HepG2 (cell line): Measurements from ENCODE around the gene KCTD14. TPM values are rescaled to one million over a fixed set of nuclear protein-coding genes. Genes with fewer than 3 reads are reported as not detected.

Experiments used
- HMG20A ChIP-seq: IDR thresholded peaks from 2 replicates; pipeline ENCODE4 v1.6.1; 2016; ENCODE audit warnings: borderline replicate concordance
- NRL ChIP-seq: sonication (generic); formaldehyde crosslinking; IDR thresholded peaks from 2 replicates; pipeline ENCODE4 v1.5.0; 2020; ENCODE audit warnings: missing genetic modification reagents, mild to moderate bottlenecking, moderate library complexity, borderline replicate concordance
- RFXAP ChIP-seq: sonication (generic); formaldehyde crosslinking; IDR thresholded peaks from 2 replicates; pipeline ENCODE4 v1.4.0; 2020; ENCODE audit warnings: missing genetic modification reagents, borderline replicate concordance
- SAP130 ChIP-seq: IDR thresholded peaks from 2 replicates; pipeline ENCODE4 v1.6.1; 2016; ENCODE audit warnings: low read depth
- SCMH1 ChIP-seq: sonication (generic); formaldehyde crosslinking; IDR thresholded peaks from 2 replicates; pipeline ENCODE4 v1.9.0; 2021; ENCODE audit warnings: missing genetic modification reagents, mild to moderate bottlenecking, borderline replicate concordance
- SSRP1 ChIP-seq: IDR thresholded peaks from 2 replicates; pipeline ENCODE4 v1.6.1; 2016; ENCODE audit warnings: control low read depth
- THAP11 ChIP-seq: IDR thresholded peaks from 2 replicates; pipeline ENCODE4 v1.6.1; 2016; ENCODE audit warnings: missing biosample characterization, missing genetic modification reagents
- ZFX ChIP-seq: sonication (generic); formaldehyde crosslinking; IDR thresholded peaks from 2 replicates; pipeline ENCODE4 v1.4.0; 2020; ENCODE audit warnings: mild to moderate bottlenecking, low read depth, missing genetic modification reagents, moderate library complexity
- ZNF331 ChIP-seq: sonication (generic); formaldehyde crosslinking; IDR thresholded peaks from 2 replicates; pipeline ENCODE4 v1.4.0; 2020; ENCODE audit warnings: missing genetic modification reagents
- ZNF564 ChIP-seq: sonication (generic); formaldehyde crosslinking; IDR thresholded peaks from 2 replicates; pipeline ENCODE4 v1.8.1; 2023; ENCODE audit warnings: mild to moderate bottlenecking, missing genetic modification reagents
- polyA plus RNA-seq, 8 experiments: library from polyadenylated mRNA; depleted of rRNA in 3 of 8; stranded (reverse) in 7 of 8; unstranded in 1 of 8; fragments of >200 nt; fragmentation: Illumina TruSeq in 4 of 8; extraction: Trizol in 4 of 8; gene quantifications; 2 replicates each; pipeline versions ENCODE4 v1.2.1 to v1.2.3, GENCODE V29; 2011 to 2016; ENCODE audit warnings: low read depth in 4 of 8, missing spikeins in 1 of 8, mixed read lengths in 1 of 8; ENCODE audit not compliant: insufficient read depth in 1 of 8
- total RNA-seq, 5 experiments: library from RNA; depleted of rRNA; stranded (reverse); fragments of >200 nt; fragmentation: Illumina TruSeq; extraction: Trizol; gene quantifications; 2 replicates each; pipeline ENCODE4 v1.2.3, GENCODE V29; 2016; ENCODE audit warnings: low read depth in 1 of 5
- TF ChIP-seq, protein P1 (sequence below): sonication (generic); formaldehyde crosslinking; IDR thresholded peaks from 2 replicates; pipeline ENCODE4 v1.4.0; 2020; ENCODE audit warnings: missing genetic modification reagents, borderline replicate concordance
- TF ChIP-seq, protein P2 (sequence below): IDR thresholded peaks from 2 replicates; pipeline ENCODE4 v1.6.1; 2016; ENCODE audit warnings: mild to moderate bottlenecking
- TF ChIP-seq, protein P3 (sequence below): sonication (generic); formaldehyde crosslinking; IDR thresholded peaks from 2 replicates; pipeline ENCODE4 v1.5.1; 2020; ENCODE audit warnings: mild to moderate bottlenecking, missing genetic modification reagents, moderate library complexity
- TF ChIP-seq, protein P4 (sequence below): sonication (generic); formaldehyde crosslinking; IDR thresholded peaks from 2 replicates; pipeline ENCODE4 v1.4.0; 2020; ENCODE audit warnings: low read depth, missing genetic modification reagents

Gene KCTD14
- total and polyA plus RNA-seq, 2 of the 13 experiments (the other 11 are each of a cell fraction or from before 2014, with no cell fraction given) = 10.3 to 15.6 TPM

DNA sequence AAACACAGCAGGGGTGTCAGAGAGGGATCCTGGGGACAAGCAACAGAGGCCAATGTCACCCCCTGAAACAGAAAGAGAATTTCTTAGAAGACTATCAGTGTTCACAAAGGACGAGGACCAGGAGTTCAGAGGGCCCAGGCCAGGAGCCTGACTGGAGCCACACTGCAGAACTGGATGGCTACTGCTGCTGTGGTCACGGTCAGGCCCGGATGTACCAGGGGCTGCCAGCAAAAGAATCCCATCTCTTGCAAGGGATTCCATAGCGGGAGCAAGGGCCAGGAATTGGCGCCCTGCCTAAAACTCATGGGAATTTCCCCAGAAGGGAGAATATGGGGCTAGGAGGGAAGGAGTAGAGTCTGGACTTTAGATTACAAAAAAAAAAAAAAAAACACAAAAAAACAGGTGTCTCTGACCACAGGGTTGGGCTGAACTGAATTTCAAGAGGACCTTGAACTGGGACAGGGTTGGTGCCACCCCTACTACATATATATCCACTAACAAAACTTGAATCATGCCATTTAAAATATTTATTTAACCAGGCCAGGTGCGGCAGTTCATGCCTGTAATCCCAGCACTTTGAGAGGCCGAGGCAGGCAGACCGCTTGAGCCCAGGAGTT lies 15.7 kb upstream of the KCTD14 start (continued):
- TF ChIP-seq, protein P1, sequence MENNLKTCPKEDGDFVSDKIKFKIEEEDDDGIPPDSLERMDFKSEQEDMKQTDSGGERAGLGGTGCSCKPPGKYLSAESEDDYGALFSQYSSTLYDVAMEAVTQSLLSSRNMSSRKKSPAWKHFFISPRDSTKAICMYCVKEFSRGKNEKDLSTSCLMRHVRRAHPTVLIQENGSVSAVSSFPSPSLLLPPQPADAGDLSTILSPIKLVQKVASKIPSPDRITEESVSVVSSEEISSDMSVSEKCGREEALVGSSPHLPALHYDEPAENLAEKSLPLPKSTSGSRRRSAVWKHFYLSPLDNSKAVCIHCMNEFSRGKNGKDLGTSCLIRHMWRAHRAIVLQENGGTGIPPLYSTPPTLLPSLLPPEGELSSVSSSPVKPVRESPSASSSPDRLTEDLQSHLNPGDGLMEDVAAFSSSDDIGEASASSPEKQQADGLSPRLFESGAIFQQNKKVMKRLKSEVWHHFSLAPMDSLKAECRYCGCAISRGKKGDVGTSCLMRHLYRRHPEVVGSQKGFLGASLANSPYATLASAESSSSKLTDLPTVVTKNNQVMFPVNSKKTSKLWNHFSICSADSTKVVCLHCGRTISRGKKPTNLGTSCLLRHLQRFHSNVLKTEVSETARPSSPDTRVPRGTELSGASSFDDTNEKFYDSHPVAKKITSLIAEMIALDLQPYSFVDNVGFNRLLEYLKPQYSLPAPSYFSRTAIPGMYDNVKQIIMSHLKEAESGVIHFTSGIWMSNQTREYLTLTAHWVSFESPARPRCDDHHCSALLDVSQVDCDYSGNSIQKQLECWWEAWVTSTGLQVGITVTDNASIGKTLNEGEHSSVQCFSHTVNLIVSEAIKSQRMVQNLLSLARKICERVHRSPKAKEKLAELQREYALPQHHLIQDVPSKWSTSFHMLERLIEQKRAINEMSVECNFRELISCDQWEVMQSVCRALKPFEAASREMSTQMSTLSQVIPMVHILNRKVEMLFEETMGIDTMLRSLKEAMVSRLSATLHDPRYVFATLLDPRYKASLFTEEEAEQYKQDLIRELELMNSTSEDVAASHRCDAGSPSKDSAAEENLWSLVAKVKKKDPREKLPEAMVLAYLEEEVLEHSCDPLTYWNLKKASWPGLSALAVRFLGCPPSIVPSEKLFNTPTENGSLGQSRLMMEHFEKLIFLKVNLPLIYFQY (CRISPR knock-in tag) = no peak
- TF ChIP-seq ZNF564 (0 out of 2 replicates have a peak, but pooled peaks have one; percentile 29), NRL (CRISPR knock-in tag) (peak; percentile 12; the same call in 1 of the 2 replicates), SCMH1 (CRISPR knock-in tag) (no peak), ZFX (CRISPR knock-in tag) (peak; percentile 49; the same call in 1 of the 2 replicates), RFXAP (CRISPR knock-in tag) (no peak), SSRP1 (CRISPR knock-in tag) (no peak), HMG20A (0 out of 2 replicates have a peak, but pooled peaks have one; percentile 37), THAP11 (peak; percentile 22; the same call in 1 of the 2 replicates), SAP130 (CRISPR knock-in tag) (peak; percentile 41; the same call in 1 of the 2 replicates), ZNF331 (CRISPR knock-in tag) (peak; percentile 16; the same call in 1 of the 2 replicates)
- TF ChIP-seq, protein P2, sequence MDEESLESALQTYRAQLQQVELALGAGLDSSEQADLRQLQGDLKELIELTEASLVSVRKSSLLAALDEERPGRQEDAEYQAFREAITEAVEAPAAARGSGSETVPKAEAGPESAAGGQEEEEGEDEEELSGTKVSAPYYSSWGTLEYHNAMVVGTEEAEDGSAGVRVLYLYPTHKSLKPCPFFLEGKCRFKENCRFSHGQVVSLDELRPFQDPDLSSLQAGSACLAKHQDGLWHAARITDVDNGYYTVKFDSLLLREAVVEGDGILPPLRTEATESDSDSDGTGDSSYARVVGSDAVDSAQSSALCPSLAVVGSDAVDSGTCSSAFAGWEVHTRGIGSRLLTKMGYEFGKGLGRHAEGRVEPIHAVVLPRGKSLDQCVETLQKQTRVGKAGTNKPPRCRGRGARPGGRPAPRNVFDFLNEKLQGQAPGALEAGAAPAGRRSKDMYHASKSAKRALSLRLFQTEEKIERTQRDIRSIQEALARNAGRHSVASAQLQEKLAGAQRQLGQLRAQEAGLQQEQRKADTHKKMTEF (CRISPR knock-in tag) = peak; percentile 59; the same call in 1 of the 2 replicates
- TF ChIP-seq, protein P3, sequence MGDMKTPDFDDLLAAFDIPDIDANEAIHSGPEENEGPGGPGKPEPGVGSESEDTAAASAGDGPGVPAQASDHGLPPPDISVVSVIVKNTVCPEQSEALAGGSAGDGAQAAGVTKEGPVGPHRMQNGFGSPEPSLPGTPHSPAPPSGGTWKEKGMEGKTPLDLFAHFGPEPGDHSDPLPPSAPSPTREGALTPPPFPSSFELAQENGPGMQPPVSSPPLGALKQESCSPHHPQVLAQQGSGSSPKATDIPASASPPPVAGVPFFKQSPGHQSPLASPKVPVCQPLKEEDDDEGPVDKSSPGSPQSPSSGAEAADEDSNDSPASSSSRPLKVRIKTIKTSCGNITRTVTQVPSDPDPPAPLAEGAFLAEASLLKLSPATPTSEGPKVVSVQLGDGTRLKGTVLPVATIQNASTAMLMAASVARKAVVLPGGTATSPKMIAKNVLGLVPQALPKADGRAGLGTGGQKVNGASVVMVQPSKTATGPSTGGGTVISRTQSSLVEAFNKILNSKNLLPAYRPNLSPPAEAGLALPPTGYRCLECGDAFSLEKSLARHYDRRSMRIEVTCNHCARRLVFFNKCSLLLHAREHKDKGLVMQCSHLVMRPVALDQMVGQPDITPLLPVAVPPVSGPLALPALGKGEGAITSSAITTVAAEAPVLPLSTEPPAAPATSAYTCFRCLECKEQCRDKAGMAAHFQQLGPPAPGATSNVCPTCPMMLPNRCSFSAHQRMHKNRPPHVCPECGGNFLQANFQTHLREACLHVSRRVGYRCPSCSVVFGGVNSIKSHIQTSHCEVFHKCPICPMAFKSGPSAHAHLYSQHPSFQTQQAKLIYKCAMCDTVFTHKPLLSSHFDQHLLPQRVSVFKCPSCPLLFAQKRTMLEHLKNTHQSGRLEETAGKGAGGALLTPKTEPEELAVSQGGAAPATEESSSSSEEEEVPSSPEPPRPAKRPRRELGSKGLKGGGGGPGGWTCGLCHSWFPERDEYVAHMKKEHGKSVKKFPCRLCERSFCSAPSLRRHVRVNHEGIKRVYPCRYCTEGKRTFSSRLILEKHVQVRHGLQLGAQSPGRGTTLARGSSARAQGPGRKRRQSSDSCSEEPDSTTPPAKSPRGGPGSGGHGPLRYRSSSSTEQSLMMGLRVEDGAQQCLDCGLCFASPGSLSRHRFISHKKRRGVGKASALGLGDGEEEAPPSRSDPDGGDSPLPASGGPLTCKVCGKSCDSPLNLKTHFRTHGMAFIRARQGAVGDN (CRISPR knock-in tag) = peak; percentile 84
- TF ChIP-seq, protein P4, sequence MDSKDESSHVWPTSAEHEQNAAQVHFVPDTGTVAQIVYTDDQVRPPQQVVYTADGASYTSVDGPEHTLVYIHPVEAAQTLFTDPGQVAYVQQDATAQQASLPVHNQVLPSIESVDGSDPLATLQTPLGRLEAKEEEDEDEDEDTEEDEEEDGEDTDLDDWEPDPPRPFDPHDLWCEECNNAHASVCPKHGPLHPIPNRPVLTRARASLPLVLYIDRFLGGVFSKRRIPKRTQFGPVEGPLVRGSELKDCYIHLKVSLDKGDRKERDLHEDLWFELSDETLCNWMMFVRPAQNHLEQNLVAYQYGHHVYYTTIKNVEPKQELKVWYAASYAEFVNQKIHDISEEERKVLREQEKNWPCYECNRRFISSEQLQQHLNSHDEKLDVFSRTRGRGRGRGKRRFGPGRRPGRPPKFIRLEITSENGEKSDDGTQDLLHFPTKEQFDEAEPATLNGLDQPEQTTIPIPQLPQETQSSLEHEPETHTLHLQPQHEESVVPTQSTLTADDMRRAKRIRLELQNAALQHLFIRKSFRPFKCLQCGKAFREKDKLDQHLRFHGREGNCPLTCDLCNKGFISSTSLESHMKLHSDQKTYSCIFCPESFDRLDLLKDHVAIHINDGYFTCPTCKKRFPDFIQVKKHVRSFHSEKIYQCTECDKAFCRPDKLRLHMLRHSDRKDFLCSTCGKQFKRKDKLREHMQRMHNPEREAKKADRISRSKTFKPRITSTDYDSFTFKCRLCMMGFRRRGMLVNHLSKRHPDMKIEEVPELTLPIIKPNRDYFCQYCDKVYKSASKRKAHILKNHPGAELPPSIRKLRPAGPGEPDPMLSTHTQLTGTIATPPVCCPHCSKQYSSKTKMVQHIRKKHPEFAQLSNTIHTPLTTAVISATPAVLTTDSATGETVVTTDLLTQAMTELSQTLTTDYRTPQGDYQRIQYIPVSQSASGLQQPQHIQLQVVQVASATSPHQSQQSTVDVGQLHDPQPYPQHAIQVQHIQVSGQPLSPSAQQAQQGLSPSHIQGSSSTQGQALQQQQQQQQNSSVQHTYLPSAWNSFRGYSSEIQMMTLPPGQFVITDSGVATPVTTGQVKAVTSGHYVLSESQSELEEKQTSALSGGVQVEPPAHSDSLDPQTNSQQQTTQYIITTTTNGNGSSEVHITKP (CRISPR knock-in tag) = 0 out of 2 replicates have a peak, but pooled peaks have one; percentile 11
